SKM-1 treated with dmso at 0.1 percent for 144 hours (cell line): ENCODE results near the gene ZNF407.

Experiments used
- DNase-seq: peaks from one replicate; lab custom pipeline; 2025; ENCODE audit not compliant: unreplicated experiment; lab: John Stamatoyannopoulos, UW

ZNF407 gene

GRCh38 chr18:74784752-74785151 lies 187.1 kb downstream of the ZNF407 start:
- no peak for DNase-seq

GRCh38 chr18:74785632-74786031 lies 188.0 kb downstream of the ZNF407 start:
- no peak for DNase-seq

GRCh38 chr18:74788657-74789056 lies 191.0 kb downstream of the ZNF407 start:
- DNase-seq: no peak

- DNase-seq: no peak
Observed at GRCh38 chr18:74789078-74789477, 191.4 kb downstream of the ZNF407 start.

GRCh38 chr18:74790451-74790850 lies 192.8 kb downstream of the ZNF407 start:
- DNase-seq: no peak

GRCh38 chr18:74791501-74792194 lies 194.0 kb downstream of the ZNF407 start:
- DNase-seq: no peak

- DNase-seq: no peak
Observed at GRCh38 chr18:74793746-74794145, 196.1 kb downstream of the ZNF407 start.

- no peak for DNase-seq
Observed at GRCh38 chr18:74795751-74796150, 198.1 kb downstream of the ZNF407 start.

GRCh38 chr18:74796211-74796610 lies 198.5 kb downstream of the ZNF407 start:
- no peak for DNase-seq

GRCh38 chr18:74796841-74797576 lies 199.3 kb downstream of the ZNF407 start:
- no peak for DNase-seq

GRCh38 chr18:74797577-74798151 lies 200.0 kb downstream of the ZNF407 start:
- no peak for DNase-seq

- no peak for DNase-seq
Observed at GRCh38 chr18:74799542-74799941, 201.9 kb downstream of the ZNF407 start.

- no peak for DNase-seq
Observed at GRCh38 chr18:74800098-74800497, 202.4 kb downstream of the ZNF407 start.

- no peak for DNase-seq
Observed at GRCh38 chr18:74803117-74803516, 205.4 kb downstream of the ZNF407 start.

- DNase-seq: no peak
Observed at GRCh38 chr18:74803769-74804168, 206.1 kb downstream of the ZNF407 start.

GRCh38 chr18:74804677-74805076 lies 207.0 kb downstream of the ZNF407 start:
- DNase-seq: no peak

- no peak for DNase-seq
Observed at GRCh38 chr18:74806073-74806472, 208.4 kb downstream of the ZNF407 start.

- DNase-seq: no peak
Observed at GRCh38 chr18:74806700-74807416, 209.2 kb downstream of the ZNF407 start.

GRCh38 chr18:74817576-74817975 lies 219.9 kb downstream of the ZNF407 start:
- DNase-seq: no peak

GRCh38 chr18:74818516-74819175 lies 221.0 kb downstream of the ZNF407 start:
- no peak for DNase-seq

GRCh38 chr18:74819433-74820059 lies 221.9 kb downstream of the ZNF407 start:
- DNase-seq: no peak
